GM12878 (cell line): ENCODE results near the gene SLC15A4. TPM values are rescaled to one million over a fixed set of nuclear protein-coding genes. Genes with fewer than 3 reads are reported as not detected.

Experiments
- ATAC-seq: fragments of 200-7000 bp; cut with Tn5 transposase; 3 replicates; pipeline ENCODE4 v1.9.1; 2020; ENCODE audit warnings: mild to moderate bottlenecking, moderate library complexity
- BruUV-seq: library from RNA; stranded (reverse); fragments of 400-500 nt; replicated peaks from 2 replicates; lab custom pipeline; 2021; lab: Mats Ljungman, UMichigan
- CTCF ChIA-PET: fragments of 300-600 bp; sonication (Branson Sonifier 250); formaldehyde crosslinking; extraction: SDS; loops from one replicate; lab custom pipeline; 2021; ENCODE audit warnings: inconsistent platforms; lab: Yijun Ruan, JAX
- POLR2A ChIA-PET: fragments of 350-600 bp; formaldehyde crosslinking; extraction: SDS; loops from one replicate; lab custom pipeline; 2021; ENCODE audit warnings: inconsistent platforms; lab: Charles Lee
- RAD21 ChIA-PET: fragments of 300-600 bp; sonication (Branson Sonifier 250); formaldehyde crosslinking; loops from one replicate; lab custom pipeline; 2023; ENCODE audit warnings: antibody characterized with exemption; ENCODE audit not compliant: unreplicated experiment; lab: Charles Lee
- SMC1A ChIA-PET: fragments of 300-600 bp; sonication (Branson Sonifier 250); formaldehyde crosslinking; loops from one replicate; lab custom pipeline; 2023; ENCODE audit not compliant: unreplicated experiment, uncharacterized antibody; lab: Charles Lee
- DNase-seq: peaks from one replicate; pipeline ENCODE4 v3.0.0-alpha.2; 2011; ENCODE audit warnings: low read depth, low spot score
- FAIRE-seq: peaks from 3 replicates; lab custom pipeline; 2011; peaks lifted over from hg19 to GRCh38; lab: Jason Lieb, UNC
- H2AFZ ChIP-seq: 2 replicates; pipeline ENCODE4 v1.6.0; 2011; ENCODE audit warnings: low read depth, low read length, control low read depth; ENCODE audit not compliant: control insufficient read depth
- H3K27ac ChIP-seq: 2 replicates; pipeline ENCODE4 v1.5.1; 2011; ENCODE audit warnings: control low read depth; ENCODE audit not compliant: control insufficient read depth, insufficient read depth
- H3K27me3 ChIP-seq, 2 experiments: replicated peaks in 1 of 2; 2 replicates each; pipeline versions ENCODE4 v1.6.0 to v1.6.1; 2011; ENCODE audit warnings: low read length in 1 of 2; ENCODE audit not compliant: control insufficient read depth in 2 of 2, insufficient read depth in 2 of 2
- H3K36me3 ChIP-seq, 2 experiments: 2 replicates each; pipeline ENCODE4 v1.5.1; 2011; ENCODE audit warnings: low read length in 1 of 2; ENCODE audit not compliant: control insufficient read depth in 2 of 2, insufficient read depth in 2 of 2
- H3K4me1 ChIP-seq: 2 replicates; pipeline ENCODE4 v1.6.1; 2011; ENCODE audit warnings: mild to moderate bottlenecking, low read length, moderate library complexity, mixed read lengths; ENCODE audit not compliant: control insufficient read depth, insufficient read depth
- H3K4me2 ChIP-seq: 2 replicates; pipeline ENCODE4 v1.6.0; 2011; ENCODE audit warnings: control low read depth; ENCODE audit not compliant: control insufficient read depth, insufficient read depth
- H3K4me3 ChIP-seq: fragments of 200-600 bp; sonication (generic); 2 replicates; pipeline ENCODE4 v1.5.1; 2016
- H3K79me2 ChIP-seq: 2 replicates; pipeline ENCODE4 v1.6.0; 2011; ENCODE audit warnings: low read length; ENCODE audit not compliant: control insufficient read depth, insufficient read depth
- H3K9ac ChIP-seq: 2 replicates; pipeline ENCODE4 v1.8.0; 2011; ENCODE audit warnings: low read length, control low read depth, mixed read lengths; ENCODE audit not compliant: control insufficient read depth, insufficient read depth
- H3K9me3 ChIP-seq: replicated peaks from 3 replicates; pipeline ENCODE4 v1.5.1; 2011; ENCODE audit warnings: mild to moderate bottlenecking, low read length; ENCODE audit not compliant: control insufficient read depth, insufficient read depth
- H4K20me1 ChIP-seq: 2 replicates; pipeline ENCODE4 v1.6.0; 2011; ENCODE audit not compliant: control insufficient read depth, insufficient read depth
- BCL3 ChIP-seq: IDR thresholded peaks from 2 replicates; pipeline ENCODE4 v1.6.1; 2011; ENCODE audit warnings: borderline replicate concordance, low read depth, mild to moderate bottlenecking, moderate library complexity, low read length; ENCODE audit not compliant: insufficient read depth, poor library complexity, severe bottlenecking
- CHD1 ChIP-seq: IDR thresholded peaks from 2 replicates; pipeline ENCODE4 v1.6.1; 2012; ENCODE audit warnings: low read depth, low read length, improper control_type of control experiment
- HDAC6 ChIP-seq: fragments of 200-600 bp; sonication (generic); IDR thresholded peaks from one replicate; pipeline ENCODE4 v1.8.0; 2017; ENCODE audit warnings: antibody characterized with exemption; ENCODE audit not compliant: unreplicated experiment
- IRF3 ChIP-seq: fragments of 450-650 bp; IDR thresholded peaks from 2 replicates; pipeline ENCODE4 v1.6.1; 2014; ENCODE audit warnings: mild to moderate bottlenecking
- MLLT1 ChIP-seq: fragments of 450-650 bp; IDR thresholded peaks from 2 replicates; pipeline ENCODE4 v1.6.1; 2016; ENCODE audit warnings: mild to moderate bottlenecking
- NBN ChIP-seq: fragments of 450-650 bp; IDR thresholded peaks from 2 replicates; pipeline ENCODE4 v1.6.1; 2016
- NFIC ChIP-seq: IDR thresholded peaks from 2 replicates; pipeline ENCODE4 v1.6.1; 2012; ENCODE audit warnings: low read depth, mild to moderate bottlenecking, inconsistent platforms, low read length, moderate library complexity
- POLR2AphosphoS2 ChIP-seq: IDR thresholded peaks from 2 replicates; pipeline ENCODE4 v1.6.1; 2011; ENCODE audit warnings: low read depth, mild to moderate bottlenecking, low read length, improper control_type of control experiment, moderate library complexity
- POLR2AphosphoS5 ChIP-seq: IDR thresholded peaks from 2 replicates; pipeline ENCODE4 v1.6.1; 2011; ENCODE audit warnings: mild to moderate bottlenecking, low read length, inconsistent platforms
- SIN3A ChIP-seq: IDR thresholded peaks from 2 replicates; pipeline ENCODE4 v1.6.1; 2012; ENCODE audit warnings: low read depth, low read length, improper control_type of control experiment
- STAT3 ChIP-seq: IDR thresholded peaks from 2 replicates; pipeline ENCODE4 v1.6.1; 2011; ENCODE audit warnings: low read depth, low read length, improper control_type of control experiment
- ZBTB4 ChIP-seq: fragments of 450-650 bp; formaldehyde crosslinking; IDR thresholded peaks from 2 replicates; pipeline ENCODE4 v1.4.0; 2022; ENCODE audit warnings: mild to moderate bottlenecking, moderate library complexity
- WGBS: methylation state at CpG from one replicate; pipeline ENCODE4 v1.1.6; 2016; ENCODE audit warnings: low lambda C conversion rate; ENCODE audit not compliant: insufficient replicate concordance, insufficient coverage; ENCODE audit errors: missing lambda C conversion rate; 5-methylcytosine and 5-hydroxymethylcytosine counted together
- in situ Hi-C: fragments of 300-500 bp; cut with MboI; formaldehyde crosslinking; loops from 9 replicates; pipeline ENCODE4 v1.14.3; 2018; ENCODE audit warnings: mixed read lengths
- intact Hi-C: fragments of 100-400 bp; cut with micrococcal nuclease; formaldehyde crosslinking; loops from one replicate; pipeline ENCODE4 v1.14.2; 2022; ENCODE audit not compliant: unreplicated experiment
- polyA plus RNA-seq, 11 experiments: library from polyadenylated mRNA; depleted of rRNA in 4 of 11; unstranded in 6 of 11; stranded (reverse) in 5 of 11; fragments of >200 nt; fragmentation: Nextera tagmentation in 4 of 11; fragmentation: Illumina TruSeq in 1 of 11; extraction: Ambion mirVana in 4 of 11; extraction: Trizol in 1 of 11; gene quantifications; 1 replicate in 1 of 11; 2 replicates in 10 of 11; pipeline versions ENCODE4 v1.2.1 to v1.2.3, GENCODE V29; 2011 to 2016; ENCODE audit warnings: inconsistent platforms in 2 of 11, missing spikeins in 2 of 11, low read depth in 1 of 11
- total RNA-seq, 4 experiments: library from RNA; depleted of rRNA in 3 of 4; stranded (reverse); fragments of >200 nt in 3 of 4; fragmentation: Illumina TruSeq in 1 of 4; extraction: Trizol in 1 of 4; gene quantifications; 2 replicates each; pipeline versions ENCODE4 v1.2.1 to v1.2.3, GENCODE V29; 2013 to 2021

SLC15A4 gene
- total and polyA plus RNA-seq, 10 of the 15 experiments (the other 5 are each of a cell fraction or from before 2014, with no cell fraction given) = 12.7 to 257 (median 36.6) TPM

- TF ChIP-seq IRF3 = no peak
- no peak for TF ChIP-seq STAT3
- TF ChIP-seq CHD1 = peak; percentile 76; the same call in 1 of the 2 replicates
- peak; percentile 51; the same call in 1 of the 2 replicates for TF ChIP-seq NBN
- no peak for TF ChIP-seq SIN3A
- TF ChIP-seq MLLT1 = no peak; the same call in 1 of the 2 replicates
Observed at GRCh38 chr12:128813883-128814282, 9.9 kb downstream of the SLC15A4 start (continued).

- no peaks in the 10 kb centered on the region for H3K27me3 ChIP-seq
- no TSS peak for BruUV-seq
- no peaks in the 10 kb centered on the region for H3K9me3 ChIP-seq
- RAD21 ChIA-PET = interaction anchor here (1.6 to 5.4 kb wide), 7 partner anchors 8 to 157 kb away, joined by 3 to 127 read pairs (median 8); partner anchors contain the start of gene SLC15A4
- peak overlapping the region; percentile 12; the same call in 1 of the 2 replicates for H3K4me3 ChIP-seq
- WGBS = 68% methylated on average over 10 of the region's 10 CpGs
- CTCF ChIA-PET = interaction anchor here (1.0 to 2.0 kb wide), 4 partner anchors 11 to 24 kb away, joined by 3 to 12 read pairs (median 4); partner anchors contain the start of gene SLC15A4
- intact Hi-C loops (no loop called here), in situ Hi-C loops (no loop called here)
- ATAC-seq = no peak
- TF ChIP-seq BCL3 (peak; percentile 64), HDAC6 (no peak), POLR2AphosphoS5 (0 out of 2 replicates have a peak, but pooled peaks have one; percentile 65), ZBTB4 (CRISPR knock-in tag) (no peak), NFIC (no peak), POLR2AphosphoS2 (no peak)
- TF ChIP-seq, all 136 proteins: peak for 2
- SMC1A ChIA-PET = interaction anchor here (1.0 to 10.0 kb wide), 5 partner anchors 7 to 41 kb away, joined by 3 to 261 read pairs (median 18); no protein-coding TSS in a partner anchor
- Histone ChIP-seq H3K4me2 (no peak overlapping the region), H3K36me3 (peaks cover 14 to 24% of the 10 kb centered on the region in 2 experiments), H4K20me1 (no peaks in the 10 kb centered on the region), H2AFZ (no peak overlapping the region), H3K9ac (peak overlapping the region; percentile 1; the same call in 1 of the 2 replicates), H3K4me1 (peaks cover 79% of the 10 kb centered on the region), H3K27ac (peak overlapping the region; percentile 94), H3K79me2 (peaks cover 100% of the 10 kb centered on the region)
- no peak for DNase-seq
- FAIRE-seq = no peak
- POLR2A ChIA-PET = interaction anchor here (1.0 to 12.9 kb wide), 5 partner anchors 8 to 18 kb away, joined by 4 to 253 read pairs (median 7); partner anchors contain the start of gene SLC15A4
Observed at GRCh38 chr12:128813392-128813791, 10.4 kb downstream of the SLC15A4 start.
